ENCODE data around the gene PLK2. TPM values are rescaled to one million over a fixed set of nuclear protein-coding genes. Genes with fewer than 3 reads are reported as not detected.

PLK2 gene
- total and polyA plus RNA-seq, 2 of the 8 experiments (the other 6 are each of a cell fraction or from before 2014, with no cell fraction given): 5.8 to 20.6 TPM

- H3K9ac ChIP-seq (replicated peaks in 1 of 4; ENCODE audit: extremely low read depth in 1 of 4, low read depth in 3 of 4, low read length in 3 of 4): no peak overlapping the region
- no peak overlapping the region for H3K56ac ChIP-seq (replicated peaks; ENCODE audit: insufficient read length, low read depth, low read length)
- no peak overlapping the region for H3K4me2 ChIP-seq (ENCODE audit: insufficient read depth in 1 of 2, low read depth in 2 of 2, low read length in 2 of 2)
- H3K27me3 ChIP-seq (replicated peaks in 1 of 4; ENCODE audit: control insufficient read depth in 3 of 4, extremely low read depth in 1 of 4, insufficient read depth in 3 of 4, low read length in 3 of 4): no peaks in the 10 kb centered on the region
- no peaks in the 10 kb centered on the region for H4K20me1 ChIP-seq (replicated peaks in 1 of 2; ENCODE audit: control insufficient read depth in 1 of 2, insufficient read depth in 2 of 2, low read length in 2 of 2)
- H4K8ac ChIP-seq (ENCODE audit: extremely low read depth, insufficient read depth, low read length): no peak overlapping the region
- no peak overlapping the region for H2BK20ac ChIP-seq (ENCODE audit: low read length)
- H3K27ac ChIP-seq (ENCODE audit: low read depth, low read length): no peak overlapping the region
- no peaks in the 10 kb centered on the region for H3K79me1 ChIP-seq (ENCODE audit: low read depth, low read length)
- no peaks in the 10 kb centered on the region for H3K23me2 ChIP-seq (ENCODE audit: low read depth, low read length)
- DNase-seq (ENCODE audit: low read depth in 1 of 2, low spot score in 2 of 2) (no peak), FAIRE-seq (no peak)
- no peak overlapping the region for H2AFZ ChIP-seq (ENCODE audit: low read length)
- no peaks in the 10 kb centered on the region for H3K79me2 ChIP-seq (ENCODE audit: control insufficient read depth in 1 of 2, insufficient read depth in 2 of 2, low read length in 2 of 2)
- H3K4ac ChIP-seq (replicated peaks; ENCODE audit: insufficient read length, low read depth, low read length): no peak overlapping the region
- H2BK15ac ChIP-seq (ENCODE audit: low read length): no peak overlapping the region
- H3K18ac ChIP-seq (ENCODE audit: extremely low read depth, low read length): no peak overlapping the region
- H4K5ac ChIP-seq (ENCODE audit: insufficient read length, low read depth, low read length): no peak overlapping the region
- H3K9me3 ChIP-seq (ENCODE audit: insufficient read depth in 2 of 2, low read depth in 1 of 2, low read length in 1 of 2): 0 out of 4 replicates have a peak, but pooled peaks cover 0 to 3% of the 10 kb centered on the region in 2 experiments
- no peak overlapping the region for H2AK5ac ChIP-seq (ENCODE audit: low read depth, low read length)
- no peak overlapping the region for H2BK12ac ChIP-seq (ENCODE audit: low read depth, low read length)
- CTCF ChIA-PET (ENCODE audit: partially characterized antibody): no interaction called here
- H2BK120ac ChIP-seq (replicated peaks; ENCODE audit: low read depth, low read length): no peak overlapping the region
- no peak overlapping the region for H3K23ac ChIP-seq (ENCODE audit: insufficient read length)
- H3K14ac ChIP-seq (ENCODE audit: insufficient read length): no peak overlapping the region
- no peak overlapping the region for H4K91ac ChIP-seq (replicated peaks; ENCODE audit: insufficient read length, low read length)
- no peaks in the 10 kb centered on the region for H3K36me3 ChIP-seq (ENCODE audit: control insufficient read depth in 2 of 4, insufficient read depth in 4 of 4, low read length in 3 of 4)
- no peak overlapping the region for H2BK5ac ChIP-seq (ENCODE audit: low read depth, low read length)
- POLR2A ChIA-PET (ENCODE audit: partially characterized antibody): no interaction called here
- no peak overlapping the region for H3K4me3 ChIP-seq (ENCODE audit: extremely low read depth in 1 of 4, insufficient read depth in 2 of 4, low read depth in 3 of 4, low read length in 4 of 4)
- H3K4me1 ChIP-seq (replicated peaks in 1 of 4; ENCODE audit: control insufficient read depth in 3 of 4, insufficient read depth in 4 of 4, low read length in 3 of 4): no peaks in the 10 kb centered on the region
- TF ChIP-seq MAFK (IDR thresholded peaks at IDR 0.05; ENCODE audit: low read depth, low read length): no peak
- no peak for TF ChIP-seq USF2 (IDR thresholded peaks at IDR 0.05; ENCODE audit: low read length)
- TF ChIP-seq CBX5 (IDR thresholded peaks at IDR 0.05; ENCODE audit: low read depth, low read length): no peak
- no peak for TF ChIP-seq EZH2 (IDR thresholded peaks at IDR 0.05; ENCODE audit: low read depth, low read length, severe bottlenecking)
- no peak for TF ChIP-seq HDAC6 (IDR thresholded peaks at IDR 0.05; ENCODE audit: low read depth, low read length)
- TF ChIP-seq RAD21 (IDR thresholded peaks at IDR 0.05 in 1 of 2, conservative IDR thresholded peaks at IDR 0.05 in 1 of 2; ENCODE audit: low read depth in 2 of 2, low read length in 2 of 2): no peak
- TF ChIP-seq TEAD4 (IDR thresholded peaks at IDR 0.05; ENCODE audit: low read depth, low read length): no peak
- TF ChIP-seq E2F6 (IDR thresholded peaks at IDR 0.05): no peak
- TF ChIP-seq BCL11A (IDR thresholded peaks at IDR 0.05; ENCODE audit: low read depth in 2 of 2, low read length in 2 of 2): no peak
- no peak for TF ChIP-seq ATF3 (IDR thresholded peaks at IDR 0.05; ENCODE audit: insufficient read depth, low read depth, low read length)
- TF ChIP-seq ASH2L (IDR thresholded peaks at IDR 0.05; ENCODE audit: low read length): no peak
- no peak for TF ChIP-seq SRF (IDR thresholded peaks at IDR 0.05; ENCODE audit: low read depth, low read length)
- TF ChIP-seq SIX5 (IDR thresholded peaks at IDR 0.05; ENCODE audit: low read depth, low read length): no peak
These were observed 15.1 kb downstream of the PLK2 start for GRCh38 chr5:58444805-58445204.
